HepG2 (cell line): Measurements from ENCODE around the gene CASKIN1. TPM values are rescaled to one million over a fixed set of nuclear protein-coding genes. Genes with fewer than 3 reads are reported as not detected.

Source experiments
- DR1 ChIP-seq: sonication (generic); formaldehyde crosslinking; IDR thresholded peaks from 2 replicates; pipeline ENCODE4 v1.8.0; 2021; ENCODE audit warnings: mild to moderate bottlenecking, missing genetic modification reagents, inconsistent platforms
- JARID2 ChIP-seq: sonication (generic); formaldehyde crosslinking; IDR thresholded peaks from 2 replicates; pipeline ENCODE4 v1.8.1; 2023; ENCODE audit warnings: missing genetic modification reagents, inconsistent platforms; ENCODE audit not compliant: insufficient replicate concordance
- MEIS1 ChIP-seq: sonication (generic); formaldehyde crosslinking; IDR thresholded peaks from 2 replicates; pipeline ENCODE4 v1.9.0; 2021; ENCODE audit warnings: mild to moderate bottlenecking, missing genetic modification reagents, moderate library complexity, borderline replicate concordance
- NFYC ChIP-seq: IDR thresholded peaks from 2 replicates; pipeline ENCODE4 v1.6.1; 2016; ENCODE audit warnings: missing genetic modification reagents, missing compliant biosample characterization
- RFXANK ChIP-seq: IDR thresholded peaks from 2 replicates; pipeline ENCODE4 v1.6.1; 2016
- SATB2 ChIP-seq: sonication (generic); formaldehyde crosslinking; IDR thresholded peaks from 2 replicates; pipeline ENCODE4 v1.5.0; 2020; ENCODE audit warnings: missing genetic modification reagents
- TGIF2 ChIP-seq: IDR thresholded peaks from 2 replicates; pipeline ENCODE4 v1.6.1; 2016; ENCODE audit warnings: control low read depth, missing compliant biosample characterization
- YEATS2 ChIP-seq: sonication (generic); formaldehyde crosslinking; IDR thresholded peaks from 2 replicates; pipeline ENCODE4 v1.4.0; 2020; ENCODE audit warnings: missing genetic modification reagents, borderline replicate concordance
- ZFX ChIP-seq: sonication (generic); formaldehyde crosslinking; IDR thresholded peaks from 2 replicates; pipeline ENCODE4 v1.4.0; 2020; ENCODE audit warnings: mild to moderate bottlenecking, low read depth, missing genetic modification reagents, moderate library complexity
- polyA plus RNA-seq, 8 experiments: library from polyadenylated mRNA; depleted of rRNA in 3 of 8; stranded (reverse) in 7 of 8; unstranded in 1 of 8; fragments of >200 nt; fragmentation: Illumina TruSeq in 4 of 8; extraction: Trizol in 4 of 8; gene quantifications; 2 replicates each; pipeline versions ENCODE4 v1.2.1 to v1.2.3, GENCODE V29; 2011 to 2016; ENCODE audit warnings: low read depth in 4 of 8, missing spikeins in 1 of 8, mixed read lengths in 1 of 8; ENCODE audit not compliant: insufficient read depth in 1 of 8
- total RNA-seq, 5 experiments: library from RNA; depleted of rRNA; stranded (reverse); fragments of >200 nt; fragmentation: Illumina TruSeq; extraction: Trizol; gene quantifications; 2 replicates each; pipeline ENCODE4 v1.2.3, GENCODE V29; 2016; ENCODE audit warnings: low read depth in 1 of 5
- TF ChIP-seq, protein P1 (sequence below): IDR thresholded peaks from 2 replicates; pipeline ENCODE4 v1.6.1; 2016; ENCODE audit warnings: low read depth, missing genetic modification reagents, missing compliant biosample characterization
- TF ChIP-seq, protein P2 (sequence below): sonication (generic); formaldehyde crosslinking; IDR thresholded peaks from 2 replicates; pipeline ENCODE4 v1.5.0; 2020; ENCODE audit warnings: mild to moderate bottlenecking, missing genetic modification reagents
- TF ChIP-seq, protein P3 (sequence below): sonication (generic); formaldehyde crosslinking; IDR thresholded peaks from 2 replicates; pipeline ENCODE4 v1.4.0; 2020; ENCODE audit warnings: mild to moderate bottlenecking, missing genetic modification reagents, borderline replicate concordance
- TF ChIP-seq, protein P4 (sequence below): sonication (generic); formaldehyde crosslinking; conservative IDR thresholded peaks from 2 replicates; pipeline ENCODE4 v1.4.0; 2020; ENCODE audit warnings: mild to moderate bottlenecking, missing genetic modification reagents, moderate library complexity

CASKIN1 gene
- total and polyA plus RNA-seq, 2 of the 13 experiments (the other 11 are each of a cell fraction or from before 2014, with no cell fraction given): 1.2 to 2.2 TPM

DNA sequence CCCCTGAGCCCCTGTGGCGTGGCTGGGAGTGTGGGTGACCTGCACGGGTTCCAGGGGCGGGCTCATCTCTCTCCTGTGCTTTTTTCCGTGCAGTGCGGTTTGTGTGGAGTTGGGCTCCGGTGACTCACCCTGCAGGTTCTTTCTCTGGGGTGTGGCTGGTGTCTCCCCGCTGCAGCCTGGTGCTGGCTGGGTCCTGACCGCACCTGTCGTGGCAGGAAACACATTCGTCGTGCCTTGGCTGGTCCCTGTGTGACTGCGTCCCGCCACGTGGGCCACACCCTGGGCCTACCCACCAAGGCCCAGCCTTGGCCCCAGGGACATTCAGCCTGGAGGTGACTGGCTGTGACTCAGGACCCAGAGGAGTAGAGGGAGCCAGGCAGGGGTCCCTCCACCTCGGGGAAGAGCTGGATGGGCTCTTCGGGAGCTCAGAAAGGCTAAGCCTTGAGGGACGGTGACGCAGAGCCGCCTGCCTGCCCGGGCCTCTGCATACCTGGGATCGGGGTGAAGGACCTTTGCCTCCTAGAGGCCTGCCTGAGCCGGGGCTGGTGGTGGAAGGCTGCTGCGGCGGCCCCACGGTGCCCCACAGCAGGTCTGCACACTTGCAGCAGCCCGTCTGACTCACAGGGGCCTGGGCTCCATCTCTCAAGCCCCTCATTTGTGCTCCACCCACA lies 33.1 kb downstream of the CASKIN1 start (continued):
- TF ChIP-seq, protein P1, sequence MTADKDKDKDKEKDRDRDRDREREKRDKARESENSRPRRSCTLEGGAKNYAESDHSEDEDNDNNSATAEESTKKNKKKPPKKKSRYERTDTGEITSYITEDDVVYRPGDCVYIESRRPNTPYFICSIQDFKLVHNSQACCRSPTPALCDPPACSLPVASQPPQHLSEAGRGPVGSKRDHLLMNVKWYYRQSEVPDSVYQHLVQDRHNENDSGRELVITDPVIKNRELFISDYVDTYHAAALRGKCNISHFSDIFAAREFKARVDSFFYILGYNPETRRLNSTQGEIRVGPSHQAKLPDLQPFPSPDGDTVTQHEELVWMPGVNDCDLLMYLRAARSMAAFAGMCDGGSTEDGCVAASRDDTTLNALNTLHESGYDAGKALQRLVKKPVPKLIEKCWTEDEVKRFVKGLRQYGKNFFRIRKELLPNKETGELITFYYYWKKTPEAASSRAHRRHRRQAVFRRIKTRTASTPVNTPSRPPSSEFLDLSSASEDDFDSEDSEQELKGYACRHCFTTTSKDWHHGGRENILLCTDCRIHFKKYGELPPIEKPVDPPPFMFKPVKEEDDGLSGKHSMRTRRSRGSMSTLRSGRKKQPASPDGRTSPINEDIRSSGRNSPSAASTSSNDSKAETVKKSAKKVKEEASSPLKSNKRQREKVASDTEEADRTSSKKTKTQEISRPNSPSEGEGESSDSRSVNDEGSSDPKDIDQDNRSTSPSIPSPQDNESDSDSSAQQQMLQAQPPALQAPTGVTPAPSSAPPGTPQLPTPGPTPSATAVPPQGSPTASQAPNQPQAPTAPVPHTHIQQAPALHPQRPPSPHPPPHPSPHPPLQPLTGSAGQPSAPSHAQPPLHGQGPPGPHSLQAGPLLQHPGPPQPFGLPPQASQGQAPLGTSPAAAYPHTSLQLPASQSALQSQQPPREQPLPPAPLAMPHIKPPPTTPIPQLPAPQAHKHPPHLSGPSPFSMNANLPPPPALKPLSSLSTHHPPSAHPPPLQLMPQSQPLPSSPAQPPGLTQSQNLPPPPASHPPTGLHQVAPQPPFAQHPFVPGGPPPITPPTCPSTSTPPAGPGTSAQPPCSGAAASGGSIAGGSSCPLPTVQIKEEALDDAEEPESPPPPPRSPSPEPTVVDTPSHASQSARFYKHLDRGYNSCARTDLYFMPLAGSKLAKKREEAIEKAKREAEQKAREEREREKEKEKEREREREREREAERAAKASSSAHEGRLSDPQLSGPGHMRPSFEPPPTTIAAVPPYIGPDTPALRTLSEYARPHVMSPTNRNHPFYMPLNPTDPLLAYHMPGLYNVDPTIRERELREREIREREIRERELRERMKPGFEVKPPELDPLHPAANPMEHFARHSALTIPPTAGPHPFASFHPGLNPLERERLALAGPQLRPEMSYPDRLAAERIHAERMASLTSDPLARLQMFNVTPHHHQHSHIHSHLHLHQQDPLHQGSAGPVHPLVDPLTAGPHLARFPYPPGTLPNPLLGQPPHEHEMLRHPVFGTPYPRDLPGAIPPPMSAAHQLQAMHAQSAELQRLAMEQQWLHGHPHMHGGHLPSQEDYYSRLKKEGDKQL (CRISPR knock-in tag): no peak
- TF ChIP-seq, protein P2, sequence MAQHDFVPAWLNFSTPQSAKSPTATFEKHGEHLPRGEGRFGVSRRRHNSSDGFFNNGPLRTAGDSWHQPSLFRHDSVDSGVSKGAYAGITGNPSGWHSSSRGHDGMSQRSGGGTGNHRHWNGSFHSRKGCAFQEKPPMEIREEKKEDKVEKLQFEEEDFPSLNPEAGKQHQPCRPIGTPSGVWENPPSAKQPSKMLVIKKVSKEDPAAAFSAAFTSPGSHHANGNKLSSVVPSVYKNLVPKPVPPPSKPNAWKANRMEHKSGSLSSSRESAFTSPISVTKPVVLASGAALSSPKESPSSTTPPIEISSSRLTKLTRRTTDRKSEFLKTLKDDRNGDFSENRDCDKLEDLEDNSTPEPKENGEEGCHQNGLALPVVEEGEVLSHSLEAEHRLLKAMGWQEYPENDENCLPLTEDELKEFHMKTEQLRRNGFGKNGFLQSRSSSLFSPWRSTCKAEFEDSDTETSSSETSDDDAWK (CRISPR knock-in tag): no peak
- TF ChIP-seq DR1 (no peak; the same call in 1 of the 2 replicates), JARID2 (peak; percentile 31), MEIS1 (no peak), SATB2 (no peak), RFXANK (CRISPR knock-in tag) (no peak), TGIF2 (no peak), NFYC (CRISPR knock-in tag) (no peak), YEATS2 (no peak; the same call in 1 of the 2 replicates), ZFX (CRISPR knock-in tag) (peak; percentile 73)
- TF ChIP-seq, protein P3, sequence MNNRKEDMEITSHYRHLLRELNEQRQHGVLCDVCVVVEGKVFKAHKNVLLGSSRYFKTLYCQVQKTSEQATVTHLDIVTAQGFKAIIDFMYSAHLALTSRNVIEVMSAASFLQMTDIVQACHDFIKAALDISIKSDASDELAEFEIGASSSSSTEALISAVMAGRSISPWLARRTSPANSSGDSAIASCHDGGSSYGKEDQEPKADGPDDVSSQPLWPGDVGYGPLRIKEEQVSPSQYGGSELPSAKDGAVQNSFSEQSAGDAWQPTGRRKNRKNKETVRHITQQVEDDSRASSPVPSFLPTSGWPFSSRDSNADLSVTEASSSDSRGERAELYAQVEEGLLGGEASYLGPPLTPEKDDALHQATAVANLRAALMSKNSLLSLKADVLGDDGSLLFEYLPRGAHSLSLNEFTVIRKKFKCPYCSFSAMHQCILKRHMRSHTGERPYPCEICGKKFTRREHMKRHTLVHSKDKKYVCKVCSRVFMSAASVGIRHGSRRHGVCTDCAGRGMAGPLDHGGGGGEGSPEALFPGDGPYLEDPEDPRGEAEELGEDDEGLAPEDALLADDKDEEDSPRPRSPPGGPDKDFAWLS: no peak
- TF ChIP-seq, protein P4, sequence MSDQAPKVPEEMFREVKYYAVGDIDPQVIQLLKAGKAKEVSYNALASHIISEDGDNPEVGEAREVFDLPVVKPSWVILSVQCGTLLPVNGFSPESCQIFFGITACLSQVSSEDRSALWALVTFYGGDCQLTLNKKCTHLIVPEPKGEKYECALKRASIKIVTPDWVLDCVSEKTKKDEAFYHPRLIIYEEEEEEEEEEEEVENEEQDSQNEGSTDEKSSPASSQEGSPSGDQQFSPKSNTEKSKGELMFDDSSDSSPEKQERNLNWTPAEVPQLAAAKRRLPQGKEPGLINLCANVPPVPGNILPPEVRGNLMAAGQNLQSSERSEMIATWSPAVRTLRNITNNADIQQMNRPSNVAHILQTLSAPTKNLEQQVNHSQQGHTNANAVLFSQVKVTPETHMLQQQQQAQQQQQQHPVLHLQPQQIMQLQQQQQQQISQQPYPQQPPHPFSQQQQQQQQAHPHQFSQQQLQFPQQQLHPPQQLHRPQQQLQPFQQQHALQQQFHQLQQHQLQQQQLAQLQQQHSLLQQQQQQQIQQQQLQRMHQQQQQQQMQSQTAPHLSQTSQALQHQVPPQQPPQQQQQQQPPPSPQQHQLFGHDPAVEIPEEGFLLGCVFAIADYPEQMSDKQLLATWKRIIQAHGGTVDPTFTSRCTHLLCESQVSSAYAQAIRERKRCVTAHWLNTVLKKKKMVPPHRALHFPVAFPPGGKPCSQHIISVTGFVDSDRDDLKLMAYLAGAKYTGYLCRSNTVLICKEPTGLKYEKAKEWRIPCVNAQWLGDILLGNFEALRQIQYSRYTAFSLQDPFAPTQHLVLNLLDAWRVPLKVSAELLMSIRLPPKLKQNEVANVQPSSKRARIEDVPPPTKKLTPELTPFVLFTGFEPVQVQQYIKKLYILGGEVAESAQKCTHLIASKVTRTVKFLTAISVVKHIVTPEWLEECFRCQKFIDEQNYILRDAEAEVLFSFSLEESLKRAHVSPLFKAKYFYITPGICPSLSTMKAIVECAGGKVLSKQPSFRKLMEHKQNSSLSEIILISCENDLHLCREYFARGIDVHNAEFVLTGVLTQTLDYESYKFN (CRISPR knock-in tag): 0 out of 2 replicates have a peak, but pooled peaks have one; percentile 45
